ENCODE results near the gene ABCF3. TPM values are rescaled to one million over a fixed set of nuclear protein-coding genes. Genes with fewer than 3 reads are reported as not detected.

ABCF3 gene
- 10 to 100 TPM; 34.8 to 43.2 (median 36.9) TPM for total RNA-seq

- H3K27ac ChIP-seq (replicated peaks in 1 of 4): peak within 1 kb of the TSS; percentile 82 to 88 (median 86)
- 1% methylated on average over 17 of the region's 45 CpGs for WGBS
- TF ChIP-seq CTCF (IDR thresholded peaks at IDR 0.05): no peak
- peak; percentile 87 for TF ChIP-seq POLR2A (IDR thresholded peaks at IDR 0.05; ENCODE audit: low read depth)
- TF ChIP-seq POLR2AphosphoS5 (IDR thresholded peaks at IDR 0.05): peak; percentile 68 to 95
- no peak for TF ChIP-seq EP300 (IDR thresholded peaks at IDR 0.05)
- no peaks in the 10 kb centered on the region for H3K27me3 ChIP-seq
- peak within 1 kb of the TSS; percentile 77 to 90 (median 84) for H3K4me3 ChIP-seq
- H3K36me3 ChIP-seq: peaks cover 57 to 75% (median 71%) of the 10 kb centered on the region in 4 donors
- peaks cover 32 to 38% (median 36%) of the 10 kb centered on the region in 4 donors for H3K4me1 ChIP-seq
- no peaks in the 10 kb centered on the region for H3K9me3 ChIP-seq
- DNase-seq (ENCODE audit: extremely low spot score): no peak
- intact Hi-C loops (cut with DNase I): loop anchor here (5.0 kb wide), 4 partner anchors 39 to 111 kb away; partner anchors contain the start of genes ALG3, EEF1AKMT4 and PSMD2
Measured at GRCh38 chr3:184186184-184186901, at the start of gene ABCF3. TSS of gene ABCF3 (plus strand) at chr3:184186199. CDS start at chr3:184186208, 9 bp downstream.

GRCh38 chr3:184140436-184140835, 45.6 kb upstream of the ABCF3 start:
- H3K36me3 ChIP-seq: peaks cover 52 to 81% (median 74%) of the 10 kb centered on the region in 4 donors

GRCh38 chr3:184142199-184142598, 43.8 kb upstream of the ABCF3 start:
- 92% methylated on average over 7 of the region's 7 CpGs for WGBS
- H3K36me3 ChIP-seq: peaks cover 52 to 95% (median 89%) of the 10 kb centered on the region in 4 donors
- intact Hi-C loops (cut with DNase I): loop anchor here (5.0 kb wide), 1 partner anchor 100 kb away; no protein-coding TSS in a partner anchor

More at GRCh38 chr3:184140436-184140835, 45.6 kb upstream of the ABCF3 start:
- DNase-seq (ENCODE audit: extremely low spot score): no peak
- no peaks in the 10 kb centered on the region for H3K9me3 ChIP-seq
- H3K27ac ChIP-seq (replicated peaks in 1 of 4): no peak overlapping the region
- peaks cover 18 to 33% (median 27%) of the 10 kb centered on the region in 4 donors for H3K4me1 ChIP-seq
- WGBS: 93% methylated on average over 9 of the region's 10 CpGs
- H3K27me3 ChIP-seq: no peaks in the 10 kb centered on the region
- intact Hi-C loops (cut with DNase I): loop anchor here (5.0 kb wide), 1 partner anchor 102 kb away; no protein-coding TSS in a partner anchor
- TF ChIP-seq POLR2A (IDR thresholded peaks at IDR 0.05; ENCODE audit: low read depth) (no peak), POLR2AphosphoS5 (IDR thresholded peaks at IDR 0.05) (no peak), EP300 (IDR thresholded peaks at IDR 0.05) (no peak), CTCF (IDR thresholded peaks at IDR 0.05) (no peak)
- H3K4me3 ChIP-seq: no peak overlapping the region

GRCh38 chr3:184143327-184143726, 42.7 kb upstream of the ABCF3 start:
- peaks cover 52 to 86% (median 80%) of the 10 kb centered on the region in 4 donors for H3K36me3 ChIP-seq
- 80% methylated on average over 1 of the region's 3 CpGs for WGBS
- TF ChIP-seq POLR2A (IDR thresholded peaks at IDR 0.05; ENCODE audit: low read depth): no peak
- TF ChIP-seq EP300 (IDR thresholded peaks at IDR 0.05): no peak
- DNase-seq (ENCODE audit: extremely low spot score): no peak
- intact Hi-C loops (cut with DNase I): loop anchor here (5.0 kb wide), 1 partner anchor 99 kb away; no protein-coding TSS in a partner anchor
- no peak overlapping the region for H3K27ac ChIP-seq (replicated peaks in 1 of 4)
- H3K4me3 ChIP-seq: no peak overlapping the region
- peaks cover 4 to 11% (median 8%) of the 10 kb centered on the region in 4 donors for H3K4me1 ChIP-seq
- H3K9me3 ChIP-seq: no peaks in the 10 kb centered on the region
- no peaks in the 10 kb centered on the region for H3K27me3 ChIP-seq

More at GRCh38 chr3:184142199-184142598, 43.8 kb upstream of the ABCF3 start:
- DNase-seq (ENCODE audit: extremely low spot score): no peak
- no peak overlapping the region for H3K27ac ChIP-seq (replicated peaks in 1 of 4)
- H3K9me3 ChIP-seq: no peaks in the 10 kb centered on the region
- H3K4me3 ChIP-seq: no peak overlapping the region
- H3K27me3 ChIP-seq: no peaks in the 10 kb centered on the region
- H3K4me1 ChIP-seq: peaks cover 5 to 17% (median 12%) of the 10 kb centered on the region in 4 donors
- TF ChIP-seq EP300 (IDR thresholded peaks at IDR 0.05) (no peak), POLR2AphosphoS5 (IDR thresholded peaks at IDR 0.05) (no peak), POLR2A (IDR thresholded peaks at IDR 0.05; ENCODE audit: low read depth) (no peak), CTCF (IDR thresholded peaks at IDR 0.05) (no peak)

GRCh38 chr3:184144505-184144904, 41.5 kb upstream of the ABCF3 start:
- WGBS: 81% methylated on average over 4 of the region's 5 CpGs
- H3K27ac ChIP-seq (replicated peaks in 1 of 4): no peak overlapping the region
- H3K9me3 ChIP-seq: no peaks in the 10 kb centered on the region
- DNase-seq (ENCODE audit: extremely low spot score): no peak
- no peak overlapping the region for H3K4me3 ChIP-seq
- H3K36me3 ChIP-seq: peaks cover 47 to 74% (median 71%) of the 10 kb centered on the region in 4 donors
- intact Hi-C loops (cut with DNase I): loop anchor here (5.0 kb wide), 1 partner anchor 98 kb away; no protein-coding TSS in a partner anchor
- no peaks in the 10 kb centered on the region for H3K27me3 ChIP-seq
- no peak for TF ChIP-seq POLR2A (IDR thresholded peaks at IDR 0.05; ENCODE audit: low read depth)
- no peak for TF ChIP-seq CTCF (IDR thresholded peaks at IDR 0.05)
- no peak for TF ChIP-seq EP300 (IDR thresholded peaks at IDR 0.05)
- TF ChIP-seq POLR2AphosphoS5 (IDR thresholded peaks at IDR 0.05): no peak
- H3K4me1 ChIP-seq: peaks cover 4 to 11% (median 8%) of the 10 kb centered on the region in 4 donors
